GM18909 (cell line): ENCODE results near the gene ARHGAP9.

Experiments used
- ATAC-seq: cut with Tn5 transposase; IDR thresholded peaks from one replicate; pipeline ENCODE4 v1.9.1; 2021; ENCODE audit warnings: mild to moderate bottlenecking; ENCODE audit not compliant: unreplicated experiment, poor library complexity

ARHGAP9 gene

GRCh38 chr12:57461276-57461916, 18.3 kb downstream of the ARHGAP9 start:
- ATAC-seq, result no peak

- no peak for ATAC-seq
Observed at GRCh38 chr12:57460841-57461275, 18.8 kb downstream of the ARHGAP9 start.

- no peak for ATAC-seq
Observed at GRCh38 chr12:57460468-57460784, 19.2 kb downstream of the ARHGAP9 start.

GRCh38 chr12:57459750-57460467, 19.8 kb downstream of the ARHGAP9 start, which contains the start of gene GLI1:
TSS of gene GLI1 (plus strand) at chr12:57459785. CDS start at chr12:57463692, 3,907 bp downstream.
- no peak for ATAC-seq

- ATAC-seq, result peak; percentile 69
Observed at GRCh38 chr12:57459055-57459749, 20.5 kb downstream of the ARHGAP9 start.

- no peak for ATAC-seq
Observed at GRCh38 chr12:57458665-57459054, 21.0 kb downstream of the ARHGAP9 start.

GRCh38 chr12:57456737-57457490, 22.8 kb downstream of the ARHGAP9 start:
- ATAC-seq, result no peak

GRCh38 chr12:57456145-57456700, 23.4 kb downstream of the ARHGAP9 start:
- peak; percentile 37 for ATAC-seq

GRCh38 chr12:57455374-57456144, 24.1 kb downstream of the ARHGAP9 start:
- ATAC-seq, result no peak

GRCh38 chr12:57454566-57455373, 24.9 kb downstream of the ARHGAP9 start, which contains the start of gene INHBE:
TSS of gene INHBE (plus strand) at chr12:57455307. CDS start at chr12:57455537, 230 bp downstream.
- no peak for ATAC-seq

GRCh38 chr12:57454213-57454565, 25.5 kb downstream of the ARHGAP9 start:
- no peak for ATAC-seq

- no peak for ATAC-seq
Observed at GRCh38 chr12:57452937-57453509, 26.6 kb downstream of the ARHGAP9 start.

GRCh38 chr12:57452181-57452936, 27.3 kb downstream of the ARHGAP9 start:
- ATAC-seq, result no peak

GRCh38 chr12:57451233-57451778, 28.4 kb downstream of the ARHGAP9 start:
- no peak for ATAC-seq

GRCh38 chr12:57450057-57450456, 29.6 kb downstream of the ARHGAP9 start:
- ATAC-seq, result no peak

- ATAC-seq, result no peak
Observed at GRCh38 chr12:57449375-57449774, 30.3 kb downstream of the ARHGAP9 start.

- no peak for ATAC-seq
Observed at GRCh38 chr12:57448669-57449068, 31.0 kb downstream of the ARHGAP9 start.
